Measurements from ENCODE around the gene HTT-AS.
"Not testable (repeated sequence)": the region's sequence is repeated elsewhere in the genome, so short reads cannot be mapped to it uniquely, and the experiment has no call there.

The HTT-AS gene

DNA sequence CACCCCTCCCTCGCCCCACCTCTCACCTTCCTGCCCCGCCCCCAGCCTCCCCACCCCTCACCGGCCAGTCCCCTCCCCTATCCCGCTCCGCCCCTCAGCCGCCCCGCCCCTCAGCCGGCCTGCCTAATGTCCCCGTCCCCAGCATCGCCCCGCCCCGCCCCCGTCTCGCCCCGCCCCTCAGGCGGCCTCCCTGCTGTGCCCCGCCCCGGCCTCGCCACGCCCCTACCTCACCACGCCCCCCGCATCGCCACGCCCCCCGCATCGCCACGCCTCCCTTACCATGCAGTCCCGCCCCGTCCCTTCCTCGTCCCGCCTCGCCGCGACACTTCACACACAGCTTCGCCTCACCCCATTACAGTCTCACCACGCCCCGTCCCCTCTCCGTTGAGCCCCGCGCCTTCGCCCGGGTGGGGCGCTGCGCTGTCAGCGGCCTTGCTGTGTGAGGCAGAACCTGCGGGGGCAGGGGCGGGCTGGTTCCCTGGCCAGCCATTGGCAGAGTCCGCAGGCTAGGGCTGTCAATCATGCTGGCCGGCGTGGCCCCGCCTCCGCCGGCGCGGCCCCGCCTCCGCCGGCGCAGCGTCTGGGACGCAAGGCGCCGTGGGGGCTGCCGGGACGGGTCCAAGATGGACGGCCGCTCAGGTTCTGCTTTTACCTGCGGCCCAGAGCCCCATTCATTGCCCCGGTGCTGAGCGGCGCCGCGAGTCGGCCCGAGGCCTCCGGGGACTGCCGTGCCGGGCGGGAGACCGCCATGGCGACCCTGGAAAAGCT, at the start of gene HTT-AS, which contains the start of gene HTT:
Gene HTT-AS, minus strand, starts transcription at position 461 of the 768 bp plus-strand sequence.
Gene HTT, plus strand, starts transcription at position 604 of the 768 bp plus-strand sequence. Its CDS starts 145 bp downstream, at position 749.
- DNase-seq: peak; percentile 73 to 100 (median 98)

DNA sequence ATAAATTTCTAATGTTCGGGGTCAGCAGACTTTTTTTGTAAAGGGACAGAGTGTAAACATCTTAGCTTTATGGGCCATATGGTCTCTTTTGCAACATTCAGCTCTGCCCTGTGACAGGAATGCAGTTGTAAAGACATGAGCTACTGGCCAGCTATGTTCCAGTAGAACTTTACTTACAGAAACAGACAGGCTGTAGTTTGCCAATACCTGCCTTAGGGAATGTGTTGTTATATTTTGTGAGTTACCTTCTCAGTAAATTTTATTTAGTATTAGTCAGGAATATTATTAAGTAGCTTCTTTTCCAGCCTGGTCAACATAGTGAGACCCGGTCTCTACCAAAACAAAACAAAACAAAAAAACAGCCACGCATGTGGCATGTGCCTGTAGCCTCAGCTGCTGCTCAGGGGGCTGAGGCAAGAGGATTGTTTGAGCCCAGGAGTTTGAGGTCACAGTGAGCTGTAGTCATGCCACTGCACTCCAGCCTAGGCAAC, 48.9 kb upstream of the HTT-AS start:
- peak in 1 of 51 donors; percentile 8 for DNase-seq

DNA sequence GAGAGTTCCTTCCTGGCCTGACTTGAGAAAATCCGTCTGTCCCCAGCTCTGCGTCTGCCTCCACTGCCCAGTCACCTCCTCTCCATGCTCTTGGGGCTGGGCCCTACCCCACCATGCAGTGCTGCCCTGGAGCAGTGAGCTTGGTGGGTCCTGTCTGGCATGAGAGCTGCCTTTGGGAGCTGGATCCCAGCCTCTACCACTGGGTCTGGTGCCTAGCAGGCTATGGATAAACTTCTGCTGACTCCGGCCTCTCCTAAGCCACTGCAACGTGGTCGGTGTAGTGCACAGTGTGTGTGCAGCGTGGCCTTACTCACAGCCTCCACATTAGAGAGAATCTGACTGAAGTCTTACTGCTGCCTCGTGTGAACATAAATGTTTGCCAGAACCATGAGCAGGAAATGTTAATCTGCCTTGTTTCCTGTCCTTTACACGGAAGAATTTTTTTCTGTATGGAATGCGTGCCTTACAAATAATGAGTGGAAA, 47.8 kb upstream of the HTT-AS start:
- DNase-seq: no peak

GRCh38 chr4:3121596-3121995, 47.3 kb upstream of the HTT-AS start:
- DNase-seq: no peak

GRCh38 chr4:3121110-3121509, 46.8 kb upstream of the HTT-AS start:
- no peak for DNase-seq

DNA sequence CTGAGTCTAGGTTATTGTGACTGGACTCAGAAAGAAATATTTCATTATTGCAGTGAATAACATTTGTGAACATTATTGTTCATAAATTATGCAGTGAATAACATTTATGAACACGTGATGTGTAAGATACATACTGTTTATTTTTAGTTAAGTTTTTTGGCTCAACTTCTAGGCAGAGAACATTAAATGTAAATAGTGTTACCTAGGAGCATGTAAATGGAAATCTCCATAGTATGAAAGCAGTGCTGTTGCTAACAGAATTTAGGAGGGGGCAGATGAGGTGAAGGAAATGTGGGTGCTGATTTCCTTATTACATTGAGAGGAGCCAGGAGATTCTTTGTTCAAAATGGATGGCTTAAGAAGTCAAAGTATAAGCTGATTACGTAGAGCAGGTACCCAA, 45.1 kb upstream of the HTT-AS start:
- DNase-seq: no peak

- DNase-seq: no peak
These were observed 44.0 kb upstream of the HTT-AS start for GRCh38 chr4:3118312-3118711.

DNA sequence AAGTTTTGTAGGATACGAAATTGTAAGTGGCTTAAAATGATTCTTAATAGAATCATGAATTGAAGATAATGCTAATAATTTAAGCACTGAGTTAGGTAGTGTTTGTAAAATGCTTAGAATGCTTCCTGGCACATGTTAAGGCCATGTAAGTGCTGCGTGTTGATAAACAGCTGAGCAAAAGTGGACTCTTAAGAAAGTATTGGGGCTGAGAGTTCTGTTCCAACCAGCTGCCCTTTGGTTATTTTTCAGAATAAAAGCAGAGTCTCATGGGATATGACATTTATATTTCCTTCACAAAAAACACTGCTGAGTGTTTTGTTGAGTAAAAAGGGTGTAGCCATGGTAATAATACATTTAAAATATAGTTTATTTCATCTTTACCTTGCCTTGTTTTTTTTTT, 42.6 kb upstream of the HTT-AS start:
- no peak for DNase-seq

- DNase-seq: peak in 1 of 51 donors; percentile 41
These were observed 41.4 kb upstream of the HTT-AS start for GRCh38 chr4:3115637-3116270.

DNA sequence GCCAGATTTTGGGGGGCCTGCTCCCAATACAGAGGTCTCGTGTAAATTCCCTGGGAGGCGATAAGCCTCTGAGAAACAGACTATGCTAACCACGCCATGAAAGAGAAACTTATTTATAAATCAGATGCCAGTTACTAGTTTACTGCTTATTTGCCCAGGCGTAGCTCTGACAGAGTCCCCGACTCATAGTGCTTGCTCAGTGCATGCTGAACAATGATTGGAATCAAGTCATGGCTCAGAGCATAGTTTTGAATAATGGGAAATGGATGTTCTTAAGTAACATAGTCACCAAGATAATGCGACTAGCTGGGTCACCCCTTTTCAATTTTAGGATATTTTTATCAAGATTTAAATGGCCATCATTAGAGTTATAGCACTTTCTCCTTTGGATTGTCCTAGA, 40.0 kb upstream of the HTT-AS start:
- DNase-seq: no peak

DNA sequence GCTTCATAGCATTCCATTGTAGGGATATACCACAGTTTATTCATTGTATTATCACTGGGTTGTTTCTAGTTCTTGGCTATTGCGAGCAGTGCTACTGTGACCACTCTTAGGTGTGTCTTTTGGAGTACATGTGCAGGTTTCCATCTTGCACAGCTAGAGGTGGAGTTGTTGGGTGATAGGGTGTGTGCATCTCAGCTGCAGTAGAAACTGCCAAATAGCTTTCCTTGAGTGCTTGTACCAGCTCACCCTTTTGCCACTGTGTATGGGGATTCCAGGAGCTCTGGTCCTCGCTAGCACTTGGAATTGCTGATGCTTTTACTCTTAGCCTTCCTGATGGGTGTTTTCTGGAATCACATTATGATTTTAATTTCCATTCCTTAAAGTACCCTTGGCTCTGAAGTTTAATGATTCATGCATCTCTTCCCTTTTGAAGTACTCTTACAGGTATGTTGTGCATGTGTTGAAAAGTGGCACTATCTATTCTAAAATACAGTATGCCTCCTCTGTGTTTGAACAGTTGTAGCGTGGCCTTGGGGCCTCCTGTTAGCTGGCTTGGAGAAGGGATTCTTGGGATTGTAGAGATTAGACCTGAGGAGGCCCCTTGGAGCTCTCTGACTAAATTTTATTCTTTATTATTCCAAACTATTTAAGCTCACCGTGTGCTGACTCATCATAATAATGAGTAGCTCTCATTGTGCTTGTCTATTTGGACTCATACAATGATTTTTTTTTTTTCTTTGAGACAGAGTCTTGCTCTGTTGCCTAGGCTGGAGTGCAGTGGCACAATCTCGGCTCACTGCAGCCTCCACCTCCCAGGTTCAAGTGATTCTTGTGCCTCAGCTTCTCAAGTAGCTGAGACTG, 38.5 kb upstream of the HTT-AS start:
- DNase-seq: no peak

DNA sequence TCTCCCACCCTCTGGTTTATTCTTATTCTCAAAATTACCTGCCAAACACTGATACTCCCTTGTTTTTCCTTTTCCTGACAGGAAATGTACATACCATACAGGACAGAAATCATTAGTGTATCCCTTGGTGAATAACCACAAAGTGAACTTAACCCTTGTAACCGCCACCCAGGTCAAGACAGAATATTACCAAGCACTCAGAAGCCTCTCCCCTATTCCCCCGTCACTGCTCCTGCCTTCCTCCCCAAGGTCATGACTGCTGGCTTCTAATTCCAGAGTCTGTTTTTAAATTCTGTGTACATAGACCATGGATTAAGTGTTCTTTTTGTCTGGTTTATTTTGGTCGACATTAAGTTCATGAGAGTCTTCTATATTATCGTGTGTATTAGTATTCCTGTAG, 37.9 kb upstream of the HTT-AS start:
- no peak for DNase-seq

- DNase-seq: no peak
These were observed 37.1 kb upstream of the HTT-AS start for GRCh38 chr4:3111461-3111860.

GRCh38 chr4:3108211-3108610, 33.9 kb upstream of the HTT-AS start:
- no peak for DNase-seq

DNA sequence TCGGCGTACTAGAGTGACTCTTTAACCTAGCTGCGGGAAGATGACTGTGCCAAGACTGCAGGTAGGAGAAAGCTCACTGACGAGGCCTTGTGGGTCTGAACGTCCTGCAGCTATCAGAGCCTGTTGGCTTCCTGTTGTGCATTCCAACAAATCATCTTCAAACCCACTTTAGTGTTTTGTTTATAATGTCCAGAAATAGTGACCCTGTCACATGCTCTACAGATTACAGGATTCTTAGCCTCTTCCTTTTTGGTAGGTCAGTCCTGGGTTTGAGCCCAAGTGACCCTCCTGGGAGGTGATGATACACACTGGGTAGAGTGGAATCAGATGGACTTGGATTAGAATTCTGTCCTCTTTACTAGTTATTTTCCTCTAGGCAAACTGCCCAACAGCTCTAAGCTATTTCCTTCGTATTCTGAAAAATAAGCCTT, 33.4 kb upstream of the HTT-AS start:
- DNase-seq: no peak

- DNase-seq: no peak
These were observed 32.9 kb upstream of the HTT-AS start for GRCh38 chr4:3107271-3107670.

DNA sequence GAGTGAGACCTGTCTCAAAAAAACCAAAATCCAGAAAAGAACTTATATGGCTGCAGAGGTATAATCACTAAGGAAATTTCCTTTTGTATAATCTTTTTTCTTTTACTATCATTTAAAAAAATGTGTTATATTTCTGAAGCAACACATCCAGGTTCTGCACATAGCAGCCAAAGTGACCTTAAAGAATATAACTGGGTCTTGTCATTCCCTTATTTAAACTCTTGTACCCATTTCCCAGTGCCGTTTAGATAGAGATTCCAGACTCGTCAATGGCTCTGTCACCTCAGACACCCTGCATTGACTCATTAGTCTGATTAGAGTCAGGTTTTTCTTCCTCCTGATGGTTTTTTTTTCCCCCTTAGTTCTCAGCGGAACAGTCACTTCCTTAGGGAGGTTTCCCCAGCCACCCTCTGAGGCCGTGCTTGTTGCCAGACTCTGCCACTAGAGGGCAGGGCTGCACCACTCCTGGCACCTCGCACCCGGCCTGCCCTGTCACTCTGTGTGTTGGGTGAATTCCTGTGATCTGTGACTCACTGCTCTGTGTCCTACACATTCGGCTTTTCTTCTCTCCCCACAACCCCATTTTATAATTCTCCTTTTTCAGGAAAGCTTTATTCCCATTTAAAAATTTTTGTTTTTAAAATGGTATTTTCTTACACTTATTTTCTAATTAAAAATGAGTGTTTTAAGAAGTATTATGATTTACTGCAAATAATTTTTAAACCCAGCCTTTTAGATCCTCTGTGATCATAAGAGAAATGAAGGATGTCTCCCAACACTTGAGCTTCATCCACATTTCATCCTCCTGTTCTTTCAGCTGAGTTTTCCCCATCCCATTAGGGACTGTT, 32.2 kb upstream of the HTT-AS start:
- peak; percentile 3 to 93 (median 68) for DNase-seq

GRCh38 chr4:3098346-3098745, 24.0 kb upstream of the HTT-AS start:
- DNase-seq: no peak

GRCh38 chr4:3096202-3096601, 21.9 kb upstream of the HTT-AS start:
- DNase-seq: no peak

DNA sequence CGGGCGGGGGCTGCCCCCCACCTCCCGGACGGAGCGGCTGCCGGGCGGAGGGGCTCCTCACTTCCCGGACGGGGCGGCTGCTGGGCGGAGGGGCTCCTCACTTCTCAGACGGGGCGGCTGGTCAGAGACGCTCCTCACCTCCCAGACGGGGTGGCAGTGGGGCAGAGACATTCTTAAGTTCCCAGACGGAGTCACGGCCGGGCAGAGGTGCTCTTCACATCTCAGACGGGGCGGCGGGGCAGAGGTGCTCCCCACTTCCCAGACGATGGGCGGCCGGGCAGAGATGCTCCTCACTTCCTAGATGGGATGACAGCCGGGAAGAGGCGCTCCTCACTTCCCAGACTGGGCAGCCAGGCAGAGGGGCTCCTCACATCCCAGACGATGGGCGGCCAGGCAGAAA, 20.4 kb upstream of the HTT-AS start:
- not testable (repeated sequence) for DNase-seq

- DNase-seq: no peak
These were observed 17.1 kb upstream of the HTT-AS start for GRCh38 chr4:3091464-3091863.
